Upper lobe of right lung (tissue), 1 donor: ENCODE results near the gene TNFRSF14. TPM values are rescaled to one million over a fixed set of nuclear protein-coding genes. Genes with fewer than 3 reads are reported as not detected.
"Not testable (repeated sequence)": the region's sequence is repeated elsewhere in the genome, so short reads cannot be mapped to it uniquely, and the experiment has no call there.

Experiments used
- ATAC-seq: fragments of 200-7000 bp; cut with Tn5 transposase; one replicate; pipeline ENCODE4 v1.9.1; 2020; ENCODE audit warnings: mild to moderate bottlenecking, moderate library complexity
- DNase-seq: peaks from one replicate; pipeline ENCODE4 v3.0.0-alpha.2; 2020
- H3K27ac ChIP-seq: fragments of 200-600 bp; one replicate; pipeline ENCODE4 v1.8.0; 2022
- H3K27me3 ChIP-seq: fragments of 200-600 bp; one replicate; pipeline ENCODE4 v1.8.0; 2022; ENCODE audit warnings: mild to moderate bottlenecking
- H3K36me3 ChIP-seq: fragments of 200-600 bp; one replicate; pipeline ENCODE4 v1.8.0; 2022
- H3K4me1 ChIP-seq: fragments of 200-600 bp; one replicate; pipeline ENCODE4 v1.8.0; 2022
- H3K4me3 ChIP-seq: fragments of 200-600 bp; one replicate; pipeline ENCODE4 v1.8.0; 2022; ENCODE audit warnings: mild to moderate bottlenecking
- H3K9me3 ChIP-seq: fragments of 200-600 bp; one replicate; pipeline ENCODE4 v1.8.0; 2022
- intact Hi-C: fragments of 100-400 bp; cut with DNase I; formaldehyde crosslinking; loops from one replicate; pipeline ENCODE4 v1.11.0; 2022
- total RNA-seq: library from RNA; stranded (reverse); fragmentation: NEBNext Ultra II Directional; extraction: Animal tissue kit (Norgen Biotek cat#: 25700); gene quantifications from one replicate; pipeline ENCODE4 v1.2.1, GENCODE V29; 2021
- TF ChIP-seq, protein P1 (sequence below): fragments of 200-600 bp; IDR thresholded peaks from one replicate; pipeline ENCODE4 v1.8.0; 2022; ENCODE audit warnings: antibody characterized with exemption
- donor health status: DM: no; HTN: yes; CAD: no; lungs with severe emphysema.

TNFRSF14 gene
- total RNA-seq, 1 donor from 2014 or later, result 133 TPM

DNA sequence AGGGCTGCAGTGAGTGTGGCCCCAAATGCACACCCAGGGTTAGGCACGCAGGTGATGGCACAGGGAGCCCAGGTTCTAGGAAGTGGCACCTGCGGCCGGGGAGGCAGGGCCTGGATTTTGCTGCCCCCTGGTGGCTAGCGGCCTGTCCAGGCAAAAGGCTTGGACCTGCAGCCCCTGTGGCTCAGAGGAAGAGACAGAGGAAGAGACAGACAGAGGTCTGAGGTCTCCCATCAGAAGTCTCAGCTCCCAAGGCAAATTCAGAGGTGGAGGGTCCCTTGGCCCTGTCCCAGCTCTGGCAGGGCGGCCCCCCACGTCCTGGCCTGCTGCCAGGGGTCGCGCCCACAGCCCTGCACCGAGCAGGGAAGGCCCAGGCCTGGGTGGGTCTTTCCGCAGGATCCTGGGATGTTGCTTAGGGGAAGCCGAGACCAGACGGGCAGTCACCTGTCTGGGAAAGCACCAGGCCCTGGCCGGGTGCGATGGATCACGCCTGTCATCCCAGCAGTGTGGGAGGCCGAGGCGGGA, 8.0 kb upstream of the TNFRSF14 start:
- H3K36me3 ChIP-seq, result no peaks in the 10 kb centered on the region
- intact Hi-C loops, result loop anchor here (10.0 kb wide), 1 partner anchor 133 kb away; the partner anchor contains the start of gene PEX10
- TF ChIP-seq, protein P1, sequence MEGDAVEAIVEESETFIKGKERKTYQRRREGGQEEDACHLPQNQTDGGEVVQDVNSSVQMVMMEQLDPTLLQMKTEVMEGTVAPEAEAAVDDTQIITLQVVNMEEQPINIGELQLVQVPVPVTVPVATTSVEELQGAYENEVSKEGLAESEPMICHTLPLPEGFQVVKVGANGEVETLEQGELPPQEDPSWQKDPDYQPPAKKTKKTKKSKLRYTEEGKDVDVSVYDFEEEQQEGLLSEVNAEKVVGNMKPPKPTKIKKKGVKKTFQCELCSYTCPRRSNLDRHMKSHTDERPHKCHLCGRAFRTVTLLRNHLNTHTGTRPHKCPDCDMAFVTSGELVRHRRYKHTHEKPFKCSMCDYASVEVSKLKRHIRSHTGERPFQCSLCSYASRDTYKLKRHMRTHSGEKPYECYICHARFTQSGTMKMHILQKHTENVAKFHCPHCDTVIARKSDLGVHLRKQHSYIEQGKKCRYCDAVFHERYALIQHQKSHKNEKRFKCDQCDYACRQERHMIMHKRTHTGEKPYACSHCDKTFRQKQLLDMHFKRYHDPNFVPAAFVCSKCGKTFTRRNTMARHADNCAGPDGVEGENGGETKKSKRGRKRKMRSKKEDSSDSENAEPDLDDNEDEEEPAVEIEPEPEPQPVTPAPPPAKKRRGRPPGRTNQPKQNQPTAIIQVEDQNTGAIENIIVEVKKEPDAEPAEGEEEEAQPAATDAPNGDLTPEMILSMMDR, result peak; percentile 96
- no peaks in the 10 kb centered on the region for H3K27me3 ChIP-seq
- no peaks in the 10 kb centered on the region for H3K9me3 ChIP-seq
- H3K4me3 ChIP-seq, result peak overlapping the region; percentile 85
- DNase-seq (peak; percentile 93), ATAC-seq (peak; percentile 57)
- peak overlapping the region; percentile 97 for H3K27ac ChIP-seq
- peaks cover 38% of the 10 kb centered on the region for H3K4me1 ChIP-seq

DNA sequence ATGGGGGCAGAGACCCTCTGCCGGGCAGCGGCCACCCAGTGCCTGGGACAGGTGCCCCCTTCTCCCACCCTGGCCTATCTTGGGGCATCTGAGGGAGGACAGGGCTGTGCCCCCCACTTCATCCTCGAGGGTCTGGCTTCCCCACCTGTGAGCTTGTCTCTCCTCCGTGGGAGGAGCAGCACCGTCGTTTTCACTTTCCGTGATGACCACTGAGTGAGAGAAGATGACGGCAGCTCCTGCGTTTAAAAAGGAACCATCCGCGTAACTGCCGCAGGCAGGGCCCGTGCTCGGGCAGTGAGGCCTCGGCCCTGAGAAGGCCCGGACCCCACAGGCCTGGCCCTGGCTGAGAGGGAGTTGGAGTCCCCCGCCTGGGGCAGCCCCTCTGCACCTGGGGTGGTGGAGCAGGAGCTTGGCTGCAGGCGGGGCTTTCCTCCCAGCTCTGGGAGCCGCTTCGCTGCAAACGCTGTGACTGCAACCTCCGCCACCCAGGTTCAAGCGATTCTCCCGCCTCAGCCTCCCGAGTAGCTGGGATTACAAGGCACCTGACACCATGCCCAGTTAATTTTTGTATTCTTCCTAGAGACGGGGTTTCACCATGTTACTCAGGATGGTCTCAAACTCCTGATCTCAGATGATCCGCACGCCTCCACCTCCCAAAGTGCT, 6.7 kb upstream of the TNFRSF14 start:
- Histone ChIP-seq H3K27ac (peak overlapping the region; percentile 97), H3K4me1 (peaks cover 41% of the 10 kb centered on the region), H3K4me3 (peak overlapping the region; percentile 85)
- H3K9me3 ChIP-seq, DNase-seq, H3K36me3 ChIP-seq, ATAC-seq, H3K27me3 ChIP-seq: not testable (repeated sequence)
- intact Hi-C loops, result loop anchor here (10.0 kb wide), 1 partner anchor 135 kb away; the partner anchor contains the start of gene PEX10

DNA sequence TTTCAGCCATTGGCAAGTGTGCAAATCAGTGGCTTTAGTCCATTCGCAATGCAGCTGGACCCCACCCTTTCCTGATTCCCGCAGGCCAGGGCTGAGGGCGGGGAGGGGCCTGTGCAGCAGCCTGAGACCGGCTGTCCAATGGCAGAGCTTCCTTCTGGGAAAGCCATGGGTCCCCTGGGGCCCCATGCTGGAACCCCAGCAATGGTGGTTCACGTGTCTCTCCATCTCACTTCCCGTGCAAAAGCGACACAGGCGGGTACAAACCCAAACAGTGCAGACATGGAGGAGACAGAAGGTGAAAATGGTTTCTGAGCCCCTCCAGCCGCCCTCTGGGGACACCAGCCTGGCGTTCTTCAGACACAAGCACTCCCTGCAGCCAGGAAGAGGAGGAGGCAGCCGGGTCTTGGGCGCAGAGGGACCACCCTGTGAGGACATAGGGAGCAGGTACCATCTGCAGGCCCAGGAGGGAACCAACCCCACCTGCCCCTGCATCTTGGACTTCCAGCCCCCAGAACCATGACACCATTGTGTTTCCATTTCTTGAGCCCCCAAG, 5.8 kb upstream of the TNFRSF14 start:
- Histone ChIP-seq H3K4me1 (peaks cover 41% of the 10 kb centered on the region), H3K27ac (peak overlapping the region; percentile 55), H3K4me3 (peak overlapping the region; percentile 30)
- intact Hi-C loops, H3K9me3 ChIP-seq, ATAC-seq, DNase-seq, H3K36me3 ChIP-seq, H3K27me3 ChIP-seq: not testable (repeated sequence)

DNA sequence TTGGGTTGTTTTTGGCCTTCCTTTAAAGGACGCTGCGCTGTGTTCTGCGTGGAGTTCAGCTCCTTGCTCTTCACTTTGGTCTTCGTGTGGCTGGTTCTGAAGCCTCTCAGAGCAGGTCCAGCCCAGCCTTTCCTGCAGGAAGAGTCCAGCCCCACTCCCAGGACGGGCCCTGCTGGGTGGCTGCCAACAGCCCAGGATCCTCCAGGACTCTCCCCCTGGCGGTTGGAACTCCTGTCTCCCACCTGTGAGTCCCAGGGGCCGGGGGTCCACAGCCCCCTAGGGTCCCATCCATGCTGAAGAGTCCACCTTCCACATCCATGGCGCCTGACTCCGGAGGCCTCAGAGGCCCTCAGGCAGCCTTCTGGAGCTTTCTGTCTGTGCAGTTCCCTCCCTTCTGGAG, 4.6 kb upstream of the TNFRSF14 start:
- Histone ChIP-seq H3K4me3 (peak overlapping the region; percentile 30), H3K27ac (peak overlapping the region; percentile 42), H3K4me1 (peaks cover 35% of the 10 kb centered on the region)
- H3K27me3 ChIP-seq, intact Hi-C loops, H3K9me3 ChIP-seq, H3K36me3 ChIP-seq, ATAC-seq, DNase-seq: not testable (repeated sequence)

DNA sequence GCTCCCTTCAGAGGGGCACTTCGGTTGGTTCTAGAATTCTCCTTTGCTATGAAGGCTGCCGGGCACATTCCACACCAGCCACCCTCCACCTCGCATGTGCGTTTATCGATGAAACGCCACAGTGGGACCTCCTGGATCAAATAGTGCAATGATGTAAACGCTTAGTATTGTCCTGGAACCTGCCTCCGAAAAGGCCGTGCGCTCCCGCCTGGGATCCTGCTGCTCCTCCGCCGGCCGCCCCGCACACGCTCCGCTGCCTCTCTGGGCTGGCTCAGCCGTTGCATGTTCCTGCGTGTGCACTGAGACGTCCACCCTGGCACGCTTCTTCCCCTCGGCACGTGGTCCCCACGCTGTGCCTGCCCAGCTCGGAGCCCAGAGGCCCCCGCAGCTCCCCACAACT, 4.0 kb upstream of the TNFRSF14 start:
- Histone ChIP-seq H3K4me3 (no peak overlapping the region), H3K27me3 (no peaks in the 10 kb centered on the region), H3K27ac (no peak overlapping the region), H3K4me1 (peaks cover 36% of the 10 kb centered on the region), H3K36me3 (no peaks in the 10 kb centered on the region), H3K9me3 (no peaks in the 10 kb centered on the region)
- intact Hi-C loops, result no loop called here
- DNase-seq (no peak), ATAC-seq (no peak)
- TF ChIP-seq, protein P1, result no peak

DNA sequence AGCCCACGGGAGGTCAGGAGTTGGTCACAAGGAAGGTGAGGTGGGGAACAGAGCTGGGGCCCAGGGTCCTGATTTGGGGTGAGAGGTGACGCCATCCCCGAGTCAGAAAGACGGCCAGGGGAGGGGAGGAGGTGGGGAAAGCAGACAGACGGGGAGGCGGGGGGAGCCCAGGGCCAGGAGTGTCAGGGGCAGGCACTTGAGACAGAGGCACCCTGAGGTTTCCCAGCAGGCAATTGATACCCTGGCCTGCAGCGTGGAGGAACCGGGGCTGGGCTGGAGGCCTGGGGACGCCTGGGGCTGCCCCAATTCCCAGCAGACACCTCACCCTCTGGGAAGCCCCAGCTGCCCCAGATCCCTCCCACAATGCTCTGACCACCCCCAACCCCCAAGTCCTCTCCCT, 3.1 kb upstream of the TNFRSF14 start:
- H3K4me3 ChIP-seq, ATAC-seq, H3K9me3 ChIP-seq, H3K27me3 ChIP-seq, H3K36me3 ChIP-seq, DNase-seq, intact Hi-C loops, H3K27ac ChIP-seq: not testable (repeated sequence)
- H3K4me1 ChIP-seq, result peaks cover 36% of the 10 kb centered on the region

DNA sequence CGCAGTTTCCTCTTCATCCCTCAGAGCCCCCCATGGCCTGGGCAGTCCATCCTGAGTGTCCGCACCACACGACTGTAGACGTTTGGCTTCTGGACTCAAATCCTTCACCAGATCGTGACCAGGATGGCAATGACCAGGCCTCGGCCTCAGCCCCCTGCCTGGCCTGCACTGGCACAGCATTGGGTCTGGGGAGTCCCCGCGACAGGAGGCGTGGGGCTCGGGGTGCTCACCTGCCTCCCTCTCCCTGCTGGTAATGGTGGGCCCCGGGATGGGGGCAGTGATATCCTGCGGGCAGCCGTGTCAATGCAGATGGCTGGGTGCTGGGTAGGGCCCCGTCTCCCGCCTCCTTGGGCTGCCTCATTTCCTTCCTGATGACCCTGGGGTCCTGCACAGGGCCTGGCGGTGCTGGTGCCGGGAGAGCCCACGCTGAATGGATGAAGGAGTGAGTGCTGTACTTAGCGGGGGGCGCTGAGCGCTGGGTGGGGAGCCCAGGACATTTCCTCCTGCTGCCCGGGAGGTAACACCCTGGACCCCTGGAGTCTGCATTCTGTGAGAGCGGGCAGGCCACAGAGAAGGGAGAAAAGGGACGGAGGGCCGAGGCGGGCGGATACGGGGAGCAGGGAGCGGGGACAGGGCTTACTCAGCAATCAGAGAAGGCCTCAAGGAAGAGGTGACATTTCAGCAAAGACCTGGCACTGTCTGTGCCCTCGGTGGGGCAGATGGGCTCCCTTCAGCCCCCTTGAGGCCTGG, 2.1 kb upstream of the TNFRSF14 start:
- no peak overlapping the region for H3K4me3 ChIP-seq
- intact Hi-C loops, result no loop called here
- ATAC-seq (no peak), DNase-seq (no peak)
- H3K27me3 ChIP-seq, result no peaks in the 10 kb centered on the region
- peaks cover 12% of the 10 kb centered on the region for H3K36me3 ChIP-seq
- TF ChIP-seq, protein P1, result no peak
- H3K9me3 ChIP-seq, result no peaks in the 10 kb centered on the region
- peak overlapping the region; percentile 98 for H3K27ac ChIP-seq
- peaks cover 38% of the 10 kb centered on the region for H3K4me1 ChIP-seq
